Sigmoid colon (tissue), 4 donors: ENCODE results near the gene PLG.
"Not testable (repeated sequence)": the region's sequence is repeated elsewhere in the genome, so short reads cannot be mapped to it uniquely, and the experiment has no call there.

ENCODE experiments used
- CTCF ChIP-seq, 4 experiments: fragments of 450-650 bp in 3 of 4; fragments of 200-600 bp in 1 of 4; IDR thresholded peaks; one replicate each; pipeline ENCODE4 v1.5.1; 2016 to 2019; ENCODE audit warnings: antibody characterized with exemption in 4 of 4, mild to moderate bottlenecking in 3 of 4, moderate library complexity in 2 of 4
- EP300 ChIP-seq, 4 donors: sonication (generic); formaldehyde crosslinking; IDR thresholded peaks; one replicate each; pipeline ENCODE4 v1.6.1; 2017; ENCODE audit warnings: antibody characterized with exemption in 4 of 4
- POLR2A ChIP-seq, 2 donors: fragments of 450-650 bp; IDR thresholded peaks; one replicate each; pipeline ENCODE4 v1.6.1; 2016; ENCODE audit warnings: antibody characterized with exemption in 2 of 2, mild to moderate bottlenecking in 2 of 2, moderate library complexity in 2 of 2
- POLR2AphosphoS5 ChIP-seq, 4 donors: sonication (generic); formaldehyde crosslinking; IDR thresholded peaks; one replicate each; pipeline ENCODE4 v1.6.1; 2017; ENCODE audit warnings: antibody characterized with exemption in 4 of 4

- TF ChIP-seq CTCF, EP300, POLR2A, POLR2AphosphoS5 (IDR thresholded peaks at IDR 0.05): not testable (repeated sequence)
Measured at GRCh38 chr6:160701918-160702680, at the start of gene PLG.
